Neural progenitor cell (in vitro differentiated cells): Measurements from ENCODE around the gene VOPP1.

Experiments used
- CTCF ChIP-seq: fragments of 200-600 bp; sonication (generic); IDR thresholded peaks from 2 replicates; pipeline ENCODE4 v1.5.1; 2017; ENCODE audit warnings: antibody characterized with exemption, mild to moderate bottlenecking
- EZH2 ChIP-seq: fragments of 200-600 bp; sonication (generic); IDR thresholded peaks from 2 replicates; pipeline ENCODE4 v1.6.1; 2017; ENCODE audit warnings: antibody characterized with exemption, mild to moderate bottlenecking, moderate library complexity
- EZH2phosphoT487 ChIP-seq: fragments of 200-600 bp; sonication (generic); IDR thresholded peaks from 2 replicates; pipeline ENCODE4 v1.6.1; 2017; ENCODE audit warnings: antibody characterized with exemption

DNA sequence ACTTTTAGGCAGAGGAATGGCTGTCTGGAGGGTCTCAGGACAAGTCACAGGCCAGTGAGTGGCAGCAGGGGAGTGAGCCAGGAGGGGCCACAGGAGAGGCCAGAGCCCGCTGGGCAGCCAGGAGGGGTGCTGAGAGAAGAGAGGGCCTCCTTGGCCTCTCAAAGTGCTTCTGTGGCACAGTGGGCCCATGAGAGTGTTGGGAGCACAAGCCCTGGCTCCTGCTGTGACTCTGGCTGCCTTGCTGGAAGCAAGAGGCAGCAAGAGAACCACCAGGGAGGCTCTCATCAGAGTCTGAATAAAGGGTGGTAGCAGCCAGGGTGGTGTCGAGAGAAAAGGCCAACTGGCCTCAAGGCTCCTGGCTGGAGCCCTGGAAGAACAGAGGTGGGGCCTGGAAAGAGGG, 91.1 kb downstream of the VOPP1 start:
- TF ChIP-seq EZH2 (no peak), CTCF (no peak), EZH2phosphoT487 (no peak)
